ENCODE measurements around the gene CAP2.

CAP2 gene

GRCh38 chr6:17367868-17368267 lies 25.5 kb upstream of the CAP2 start:
- no peak for TF ChIP-seq CTCF (IDR thresholded peaks at IDR 0.05; ENCODE audit: control insufficient read depth, insufficient read depth, low read depth, low read length, missing control alignments)
- DNase-seq (ENCODE audit: low read depth): no peak
- H3K4me3 ChIP-seq (ENCODE audit: control insufficient read depth, low read depth, low read length): no peak overlapping the region

GRCh38 chr6:17381424-17382147 lies 11.8 kb upstream of the CAP2 start:
- TF ChIP-seq CTCF (IDR thresholded peaks at IDR 0.05; ENCODE audit: control insufficient read depth, insufficient read depth, low read depth, low read length, missing control alignments): no peak

GRCh38 chr6:17385660-17386059 lies 7.7 kb upstream of the CAP2 start:
- no peak for DNase-seq (ENCODE audit: low read depth)
- H3K4me3 ChIP-seq (ENCODE audit: control insufficient read depth, low read depth, low read length): no peak overlapping the region
- TF ChIP-seq CTCF (IDR thresholded peaks at IDR 0.05; ENCODE audit: control insufficient read depth, insufficient read depth, low read depth, low read length, missing control alignments): no peak

More at GRCh38 chr6:17381424-17382147, 11.8 kb upstream of the CAP2 start:
- H3K4me3 ChIP-seq (ENCODE audit: control insufficient read depth, low read depth, low read length): no peak overlapping the region
- peak; percentile 67 for DNase-seq (ENCODE audit: low read depth)

- no peak for TF ChIP-seq CTCF (IDR thresholded peaks at IDR 0.05; ENCODE audit: control insufficient read depth, insufficient read depth, low read depth, low read length, missing control alignments)
- no peak overlapping the region for H3K4me3 ChIP-seq (ENCODE audit: control insufficient read depth, low read depth, low read length)
- DNase-seq (ENCODE audit: low read depth): no peak
Measured at GRCh38 chr6:17388365-17388764, 5.0 kb upstream of the CAP2 start.

GRCh38 chr6:17389274-17389847 lies 4.0 kb upstream of the CAP2 start:
- DNase-seq (ENCODE audit: low read depth): no peak
- TF ChIP-seq CTCF (IDR thresholded peaks at IDR 0.05; ENCODE audit: control insufficient read depth, insufficient read depth, low read depth, low read length, missing control alignments): no peak
- no peak overlapping the region for H3K4me3 ChIP-seq (ENCODE audit: control insufficient read depth, low read depth, low read length)

- no peak overlapping the region for H3K4me3 ChIP-seq (ENCODE audit: control insufficient read depth, low read depth, low read length)
- no peak for DNase-seq (ENCODE audit: low read depth)
- TF ChIP-seq CTCF (IDR thresholded peaks at IDR 0.05; ENCODE audit: control insufficient read depth, insufficient read depth, low read depth, low read length, missing control alignments): no peak
Measured at GRCh38 chr6:17390276-17390675, 3.1 kb upstream of the CAP2 start.
